ENCODE data around the gene GSTT4. TPM values are rescaled to one million over a fixed set of nuclear protein-coding genes. Genes with fewer than 3 reads are reported as not detected.

GSTT4 gene
- total RNA-seq, 1 experiment from 2014 or later: not detected

DNA sequence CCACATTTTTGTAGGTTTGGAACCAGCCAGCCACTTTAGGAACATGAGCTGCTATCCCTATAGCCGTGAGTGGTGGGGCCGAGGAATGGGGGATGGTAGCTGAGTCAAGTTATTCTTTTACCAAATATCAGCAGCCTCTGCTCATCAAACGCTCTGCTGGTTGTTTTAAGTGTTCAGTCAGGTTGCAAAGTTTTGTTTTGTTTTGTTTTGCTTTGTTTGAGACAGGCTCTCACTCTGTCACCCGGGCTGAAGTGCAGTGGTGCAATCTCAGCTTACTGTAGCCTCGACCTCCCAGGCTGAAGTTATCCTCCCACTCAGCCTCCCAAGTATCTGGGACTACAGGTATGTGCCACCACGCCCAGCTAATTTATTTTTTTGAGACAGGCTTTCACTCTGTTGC is 20.2 kb upstream of the GSTT4 start:
- no peak overlapping the region for H2BK5ac ChIP-seq (ENCODE audit: insufficient read length, low read length)
- Mint-ChIP-seq H3K27me3 (ENCODE audit: low read depth) (no peaks in the 10 kb centered on the region), H3K36me3 (ENCODE audit: insufficient read depth in 1 of 3, low read depth in 3 of 3) (peaks cover 0 to 5% (median 0%) of the 10 kb centered on the region in 3 experiments; a peak in 2 of 7 replicates), H3K4me1 (peaks cover 3 to 12% of the 10 kb centered on the region in 2 experiments; a peak in 3 of 4 replicates), H3K9me3 (peaks cover 0 to 3% of the 10 kb centered on the region in 2 experiments; a peak in 3 of 5 replicates), H3K4me3 (no peak overlapping the region), H3K27ac (peak overlapping the region in 2 of 3 experiments; percentile 30 to 68; a peak in 1 of 7 replicates)
- H3K79me2 ChIP-seq (ENCODE audit: insufficient read depth, low read length): peaks cover 5% of the 10 kb centered on the region; the same call in 1 of the 2 replicates
- H2BK12ac ChIP-seq (ENCODE audit: insufficient read length, low read depth, low read length): no peak overlapping the region
- H2AK5ac ChIP-seq (ENCODE audit: insufficient read length, low read length): no peak overlapping the region
- H3K4ac ChIP-seq (ENCODE audit: low read depth, low read length): no peak overlapping the region
- H3K9me3 ChIP-seq (ENCODE audit: control insufficient read depth, low read depth, low read length): no peaks in the 10 kb centered on the region
- no peak overlapping the region for H2BK120ac ChIP-seq (ENCODE audit: low read depth, low read length, poor library complexity, severe bottlenecking)
- H2AFZ ChIP-seq (ENCODE audit: low read length): no peak overlapping the region
- TF ChIP-seq, protein P1, sequence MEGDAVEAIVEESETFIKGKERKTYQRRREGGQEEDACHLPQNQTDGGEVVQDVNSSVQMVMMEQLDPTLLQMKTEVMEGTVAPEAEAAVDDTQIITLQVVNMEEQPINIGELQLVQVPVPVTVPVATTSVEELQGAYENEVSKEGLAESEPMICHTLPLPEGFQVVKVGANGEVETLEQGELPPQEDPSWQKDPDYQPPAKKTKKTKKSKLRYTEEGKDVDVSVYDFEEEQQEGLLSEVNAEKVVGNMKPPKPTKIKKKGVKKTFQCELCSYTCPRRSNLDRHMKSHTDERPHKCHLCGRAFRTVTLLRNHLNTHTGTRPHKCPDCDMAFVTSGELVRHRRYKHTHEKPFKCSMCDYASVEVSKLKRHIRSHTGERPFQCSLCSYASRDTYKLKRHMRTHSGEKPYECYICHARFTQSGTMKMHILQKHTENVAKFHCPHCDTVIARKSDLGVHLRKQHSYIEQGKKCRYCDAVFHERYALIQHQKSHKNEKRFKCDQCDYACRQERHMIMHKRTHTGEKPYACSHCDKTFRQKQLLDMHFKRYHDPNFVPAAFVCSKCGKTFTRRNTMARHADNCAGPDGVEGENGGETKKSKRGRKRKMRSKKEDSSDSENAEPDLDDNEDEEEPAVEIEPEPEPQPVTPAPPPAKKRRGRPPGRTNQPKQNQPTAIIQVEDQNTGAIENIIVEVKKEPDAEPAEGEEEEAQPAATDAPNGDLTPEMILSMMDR (conservative IDR thresholded peaks at IDR 0.05): no peak
- H3K18ac ChIP-seq (ENCODE audit: insufficient read length, low read depth, low read length): no peak overlapping the region
- no CpG with 5 or more reads among the region's 6 CpGs for WGBS (ENCODE audit: extremely low coverage, insufficient read length, low lambda C conversion rate)
- no peak overlapping the region for H3K9ac ChIP-seq (ENCODE audit: extremely low read depth, insufficient read length, low read length)
- no peak overlapping the region for H3K23ac ChIP-seq (ENCODE audit: insufficient read length, low read depth, low read length)
- H2BK20ac ChIP-seq (ENCODE audit: low read depth, low read length, poor library complexity, severe bottlenecking): no peak overlapping the region
- no peak overlapping the region for H3K14ac ChIP-seq (ENCODE audit: insufficient read depth, low read length)
- no peaks in the 10 kb centered on the region for H3K79me1 ChIP-seq (ENCODE audit: insufficient read depth, low read depth, low read length, poor library complexity, severe bottlenecking)
- no peak overlapping the region for H3K27ac ChIP-seq (ENCODE audit: insufficient read length, low read depth, low read length)
- H3K4me2 ChIP-seq (ENCODE audit: insufficient read depth, insufficient read length, low read length): no peak overlapping the region
- DNase-seq: no peak
- H4K5ac ChIP-seq (ENCODE audit: insufficient read length, low read depth, low read length): no peak overlapping the region
- H4K8ac ChIP-seq (replicated peaks; ENCODE audit: insufficient read length, low read depth, low read length): no peak overlapping the region
- no peaks in the 10 kb centered on the region for H3K23me2 ChIP-seq (ENCODE audit: insufficient read length, low read depth, low read length, poor library complexity, severe bottlenecking)
- no peak overlapping the region for H3T11ph ChIP-seq (ENCODE audit: low read length)
- no peak overlapping the region for H3K56ac ChIP-seq (ENCODE audit: insufficient read length, low read depth, low read length)
- H3K4me1 ChIP-seq (ENCODE audit: insufficient read depth, low read length): no peaks in the 10 kb centered on the region
- H3K27me3 ChIP-seq (ENCODE audit: insufficient read depth, low read length): no peaks in the 10 kb centered on the region
- no peak overlapping the region for H4K91ac ChIP-seq (ENCODE audit: insufficient read length, low read depth, low read length)
- no peak overlapping the region for H2BK15ac ChIP-seq (ENCODE audit: low read depth, low read length)
- H4K20me1 ChIP-seq (ENCODE audit: control insufficient read depth, insufficient read depth, insufficient read length): no peaks in the 10 kb centered on the region
